GM10248 (cell line): ENCODE data around the gene DLGAP1.

Experiments
- CTCF ChIA-PET: fragments of 300-600 bp; sonication (Branson Sonifier 250); formaldehyde crosslinking; extraction: SDS; loops from one replicate; lab custom pipeline; 2021; ENCODE audit warnings: antibody characterized with exemption; lab: Yijun Ruan, JAX
- POLR2A ChIA-PET: fragments of 350-650 bp; sonication (Branson Sonifier 250); formaldehyde crosslinking; extraction: SDS; loops from one replicate; lab custom pipeline; 2020; ENCODE audit warnings: antibody characterized with exemption; lab: Yijun Ruan, JAX
- DNase-seq: peaks from one replicate; pipeline ENCODE4 v3.0.0; 2012; ENCODE audit errors: extremely low spot score
- CTCF ChIP-seq: IDR thresholded peaks from 2 replicates; pipeline ENCODE4 v1.5.1; 2012; ENCODE audit warnings: mild to moderate bottlenecking, low read depth; ENCODE audit errors: extremely low read depth, missing control alignments, control extremely low read depth

DLGAP1 gene

GRCh38 chr18:3720818-3721545 is 734.1 kb downstream of the DLGAP1 start:
- ChIA-PET CTCF (interaction anchor here (1.2 kb wide), 1 partner anchor 68 kb away, joined by 3 read pairs; no protein-coding TSS in a partner anchor), POLR2A (interaction anchor here (0.6 kb wide), 1 partner anchor 265 kb away, joined by 3 read pairs; no protein-coding TSS in a partner anchor)
- DNase-seq, result no peak

GRCh38 chr18:3720159-3720558 is 734.9 kb downstream of the DLGAP1 start:
- POLR2A ChIA-PET, result no interaction called here
- DNase-seq, result no peak
- CTCF ChIA-PET, result interaction anchor here (1.2 kb wide), 1 partner anchor 68 kb away, joined by 3 read pairs; no protein-coding TSS in a partner anchor
- no peak for TF ChIP-seq CTCF

More at GRCh38 chr18:3720818-3721545, 734.1 kb downstream of the DLGAP1 start:
- no peak for TF ChIP-seq CTCF

- TF ChIP-seq CTCF, result no peak
- ChIA-PET POLR2A (no interaction called here), CTCF (interaction anchor here (0.8 kb wide), 1 partner anchor 277 kb away, joined by 3 read pairs; no protein-coding TSS in a partner anchor)
- DNase-seq, result no peak
Observed at GRCh38 chr18:3717376-3718025, 737.6 kb downstream of the DLGAP1 start.

- TF ChIP-seq CTCF, result no peak
- no peak for DNase-seq
- ChIA-PET POLR2A (no interaction called here), CTCF (interaction anchor here (0.9 to 1.0 kb wide), 2 partner anchors 55 to 70 kb away, joined by 3 to 6 read pairs; no protein-coding TSS in a partner anchor)
Observed at GRCh38 chr18:3716116-3716660, 738.9 kb downstream of the DLGAP1 start.

GRCh38 chr18:3715231-3716080 is 739.7 kb downstream of the DLGAP1 start:
- POLR2A ChIA-PET, result no interaction called here
- TF ChIP-seq CTCF, result no peak
- CTCF ChIA-PET, result interaction anchor here (0.8 to 1.4 kb wide), 6 partner anchors 9 to 153 kb away, joined by 3 to 6 read pairs (median 3); no protein-coding TSS in a partner anchor
- no peak for DNase-seq
